ENCODE results near the gene UBFD1.

UBFD1 gene

GRCh38 chr16:23512168-23512695, 45.3 kb upstream of the UBFD1 start:
- TF ChIP-seq CTCF (IDR thresholded peaks at IDR 0.05; ENCODE audit: low read depth, low read length) = no peak
- no peak overlapping the region for H3K4me3 ChIP-seq (ENCODE audit: low read depth, low read length)

GRCh38 chr16:23514381-23515152, 43.0 kb upstream of the UBFD1 start:
- H3K4me3 ChIP-seq (ENCODE audit: low read depth, low read length) = no peak overlapping the region

GRCh38 chr16:23515881-23516280, 41.6 kb upstream of the UBFD1 start:
- no peak for TF ChIP-seq CTCF (IDR thresholded peaks at IDR 0.05; ENCODE audit: low read depth, low read length)
- no peak overlapping the region for H3K4me3 ChIP-seq (ENCODE audit: low read depth, low read length)

More at GRCh38 chr16:23514381-23515152, 43.0 kb upstream of the UBFD1 start:
- TF ChIP-seq CTCF (IDR thresholded peaks at IDR 0.05; ENCODE audit: low read depth, low read length) = no peak

- TF ChIP-seq CTCF (IDR thresholded peaks at IDR 0.05; ENCODE audit: low read depth, low read length) = no peak
- H3K4me3 ChIP-seq (ENCODE audit: low read depth, low read length) = no peak overlapping the region
Measured at GRCh38 chr16:23516366-23517137, 41.0 kb upstream of the UBFD1 start.

GRCh38 chr16:23518435-23518891, 39.1 kb upstream of the UBFD1 start:
- H3K4me3 ChIP-seq (ENCODE audit: low read depth, low read length) = no peak overlapping the region
- TF ChIP-seq CTCF (IDR thresholded peaks at IDR 0.05; ENCODE audit: low read depth, low read length) = no peak

- no peak overlapping the region for H3K4me3 ChIP-seq (ENCODE audit: low read depth, low read length)
- no peak for TF ChIP-seq CTCF (IDR thresholded peaks at IDR 0.05; ENCODE audit: low read depth, low read length)
Measured at GRCh38 chr16:23519282-23519681, 38.2 kb upstream of the UBFD1 start.

GRCh38 chr16:23520500-23520899, 37.0 kb upstream of the UBFD1 start:
- H3K4me3 ChIP-seq (ENCODE audit: low read depth, low read length) = no peak overlapping the region
- TF ChIP-seq CTCF (IDR thresholded peaks at IDR 0.05; ENCODE audit: low read depth, low read length) = no peak
